Activated CD4-positive, CD25-positive, alpha-beta regulatory T cell (primary cell): ENCODE measurements around the gene CALML6.

Experiments used
- DNase-seq, 4 experiments: peaks; one replicate each; lab custom pipeline; 2025; lab: John Stamatoyannopoulos, UW

Gene CALML6

GRCh38 chr1:1965546-1965945, 50.5 kb downstream of the CALML6 start:
- no peak for DNase-seq

GRCh38 chr1:1966071-1966740, 51.1 kb downstream of the CALML6 start:
- no peak for DNase-seq
